ENCODE data around the gene P2RY1. TPM values are rescaled to one million over a fixed set of nuclear protein-coding genes. Genes with fewer than 3 reads are reported as not detected.

The P2RY1 gene, protein sequence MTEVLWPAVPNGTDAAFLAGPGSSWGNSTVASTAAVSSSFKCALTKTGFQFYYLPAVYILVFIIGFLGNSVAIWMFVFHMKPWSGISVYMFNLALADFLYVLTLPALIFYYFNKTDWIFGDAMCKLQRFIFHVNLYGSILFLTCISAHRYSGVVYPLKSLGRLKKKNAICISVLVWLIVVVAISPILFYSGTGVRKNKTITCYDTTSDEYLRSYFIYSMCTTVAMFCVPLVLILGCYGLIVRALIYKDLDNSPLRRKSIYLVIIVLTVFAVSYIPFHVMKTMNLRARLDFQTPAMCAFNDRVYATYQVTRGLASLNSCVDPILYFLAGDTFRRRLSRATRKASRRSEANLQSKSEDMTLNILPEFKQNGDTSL
- total RNA-seq = 10.1 TPM
- long read RNA-seq, full-length matches to known transcripts = 12 of 12 reads
- long read RNA-seq, partial matches to known transcripts = 0 of 12 reads
- long read RNA-seq, other reads (novel, unspliced or antisense) = 0 of 12 reads

- DNase-seq (ENCODE audit: missing footprints) (peak; percentile 85), ATAC-seq (peak; percentile 92)
- intact Hi-C loops (cut with DNase I) = loop anchor here (5.0 kb wide), 2 partner anchors 72 to 102 kb away; no protein-coding TSS in a partner anchor
Observed at GRCh38 chr3:152834776-152835600, at the start of gene P2RY1. Gene P2RY1 (plus strand): TSS chr3:152835131. CDS start chr3:152835783, 652 bp downstream.

DNA sequence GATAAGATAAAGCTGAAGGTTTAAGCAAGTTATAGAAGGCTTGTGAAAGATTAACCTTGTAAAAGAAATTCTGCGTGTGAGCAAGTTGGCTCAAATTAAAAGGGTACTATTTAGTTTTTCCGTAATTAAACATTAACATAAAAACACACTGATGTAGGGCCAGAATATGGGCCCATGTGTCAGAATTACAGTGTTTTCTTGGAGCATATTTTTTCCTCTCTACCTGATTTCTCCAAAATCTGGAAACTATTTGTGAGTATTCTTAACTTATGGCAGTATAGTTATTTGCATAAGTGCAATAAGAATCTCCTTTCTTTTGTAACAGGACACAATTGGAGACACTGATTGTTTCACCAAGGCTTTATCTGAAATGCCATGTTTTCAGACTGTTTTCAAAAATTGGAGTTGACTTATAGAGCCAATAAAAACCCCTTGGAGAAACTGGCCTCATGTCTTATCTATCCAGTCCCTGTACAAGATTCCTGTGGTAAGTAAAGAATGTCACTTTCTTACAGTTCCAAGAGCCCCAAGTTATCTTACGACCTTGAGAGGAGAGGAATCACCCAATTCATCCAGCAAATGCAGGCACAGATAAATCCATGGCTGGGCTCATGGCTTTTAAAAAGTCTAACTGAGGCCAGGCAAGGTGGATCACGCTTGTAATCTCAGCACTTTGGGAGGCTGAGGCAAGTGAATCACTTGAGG is 47.8 kb upstream of the P2RY1 start:
- intact Hi-C loops (cut with DNase I) = no loop called here
- no peak for DNase-seq (ENCODE audit: missing footprints)
- ATAC-seq = no peak

DNA sequence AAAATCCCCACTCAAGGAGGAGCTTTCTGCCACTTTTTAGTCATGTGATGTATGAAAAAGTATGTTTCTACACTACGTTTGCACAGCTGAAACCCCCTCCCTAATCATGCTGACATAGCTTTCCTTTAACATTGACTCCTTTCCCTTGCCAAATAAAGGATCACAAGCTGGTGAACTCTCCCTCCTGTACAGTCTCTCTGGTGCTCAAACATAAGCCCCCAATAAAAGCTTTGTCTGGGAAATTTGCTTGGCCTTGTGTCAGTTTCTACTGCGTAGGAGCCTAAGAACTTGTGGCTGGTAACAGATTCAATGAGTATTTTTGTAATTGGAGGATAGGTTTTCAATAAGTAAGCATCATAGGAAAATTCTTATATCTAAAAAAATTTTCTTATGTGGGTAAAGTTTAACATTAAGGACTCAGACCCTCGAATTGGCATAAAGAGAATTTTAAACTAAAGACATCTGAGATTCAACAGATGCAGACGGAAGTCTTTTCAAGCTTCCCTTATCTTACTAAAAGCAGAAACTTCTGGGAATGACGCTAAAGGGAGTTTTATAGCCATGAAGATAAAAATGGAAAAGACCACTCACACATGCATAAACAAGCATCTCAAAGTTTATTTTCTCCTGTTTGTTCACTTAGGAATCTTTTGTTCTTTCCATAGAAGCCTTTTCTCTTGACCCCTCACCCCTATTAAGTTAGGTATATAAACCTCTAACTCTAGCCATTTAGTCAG is 44.1 kb upstream of the P2RY1 start:
- DNase-seq (ENCODE audit: missing footprints) (no peak), ATAC-seq (no peak)
- intact Hi-C loops (cut with DNase I) = no loop called here

DNA sequence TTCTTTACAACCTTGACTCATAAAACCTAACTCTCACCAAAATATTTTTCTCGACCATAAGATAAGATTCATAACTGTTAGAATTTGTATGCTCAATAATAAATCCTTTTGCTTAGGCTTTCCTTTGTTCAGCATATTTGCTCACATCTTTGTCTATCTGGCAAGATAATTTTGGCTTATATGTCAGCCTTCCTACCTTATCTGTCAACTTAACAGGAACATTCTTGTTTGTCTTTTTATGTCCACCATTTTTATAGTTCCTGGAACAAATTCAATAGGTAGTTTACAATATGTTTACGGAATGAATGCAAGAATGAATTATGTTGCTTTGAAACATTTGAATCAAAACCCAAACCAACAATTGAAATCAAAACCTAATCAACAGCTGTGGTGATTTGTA is 41.0 kb upstream of the P2RY1 start:
- intact Hi-C loops (cut with DNase I) = no loop called here
- no peak for DNase-seq (ENCODE audit: missing footprints)
- no peak for ATAC-seq

DNA sequence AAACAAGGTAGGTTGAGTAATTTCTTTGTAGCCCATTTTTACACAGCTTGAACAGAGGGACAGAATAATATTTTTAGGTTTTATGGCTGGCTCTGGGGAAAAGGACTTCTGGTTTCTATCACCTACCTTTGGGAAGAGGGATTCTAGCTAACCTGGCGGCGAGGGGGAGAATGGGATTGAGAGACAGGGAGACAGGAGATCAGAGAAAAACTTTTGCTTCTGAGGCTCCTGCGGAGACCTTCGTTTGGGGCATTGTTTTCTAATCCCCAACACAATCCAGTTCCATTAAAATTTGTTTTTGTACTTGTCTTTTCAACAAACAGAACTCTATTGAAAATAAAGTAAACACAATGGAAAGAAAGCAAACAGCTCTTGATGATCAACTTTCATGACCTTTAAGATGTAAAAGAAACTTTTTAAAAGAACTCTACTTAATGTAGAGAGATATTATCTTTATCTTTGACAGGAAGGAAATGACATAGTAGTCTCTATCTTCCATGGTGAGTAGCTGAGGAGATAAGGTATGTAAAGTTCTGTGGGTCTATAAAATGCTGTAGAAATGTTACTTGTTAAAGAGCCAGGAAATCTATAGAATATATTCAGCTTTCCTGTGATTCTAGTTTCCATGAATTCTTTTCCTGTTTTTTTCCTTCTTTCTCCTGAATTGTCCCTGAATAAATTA is 37.0 kb upstream of the P2RY1 start:
- DNase-seq (ENCODE audit: missing footprints) (no peak), ATAC-seq (no peak)
- intact Hi-C loops (cut with DNase I) = no loop called here

- ATAC-seq (no peak), DNase-seq (ENCODE audit: missing footprints) (no peak)
- intact Hi-C loops (cut with DNase I) = no loop called here
Observed at GRCh38 chr3:152811974-152812760, 22.8 kb upstream of the P2RY1 start.

DNA sequence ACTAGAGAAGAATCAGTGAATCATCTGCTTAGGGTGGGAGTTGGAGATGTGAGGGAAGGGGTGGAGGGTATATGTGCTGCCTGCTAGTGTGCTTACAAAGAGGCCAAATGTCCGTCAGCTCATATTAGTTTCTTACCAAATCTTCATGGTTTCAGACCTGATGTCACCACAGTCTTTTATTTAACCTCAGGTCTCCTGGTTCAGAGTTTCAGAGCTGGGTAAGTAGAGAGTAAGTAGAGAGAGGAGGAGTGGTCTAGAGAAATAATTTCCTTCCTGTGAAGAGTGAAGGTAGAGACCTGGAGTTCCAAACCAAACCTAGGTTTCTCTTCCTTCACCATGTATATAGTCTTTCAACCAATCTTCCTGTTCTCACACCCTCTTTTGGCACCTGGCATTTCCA is 17.5 kb upstream of the P2RY1 start:
- intact Hi-C loops (cut with DNase I) = no loop called here
- no peak for ATAC-seq
- DNase-seq (ENCODE audit: missing footprints) = no peak

DNA sequence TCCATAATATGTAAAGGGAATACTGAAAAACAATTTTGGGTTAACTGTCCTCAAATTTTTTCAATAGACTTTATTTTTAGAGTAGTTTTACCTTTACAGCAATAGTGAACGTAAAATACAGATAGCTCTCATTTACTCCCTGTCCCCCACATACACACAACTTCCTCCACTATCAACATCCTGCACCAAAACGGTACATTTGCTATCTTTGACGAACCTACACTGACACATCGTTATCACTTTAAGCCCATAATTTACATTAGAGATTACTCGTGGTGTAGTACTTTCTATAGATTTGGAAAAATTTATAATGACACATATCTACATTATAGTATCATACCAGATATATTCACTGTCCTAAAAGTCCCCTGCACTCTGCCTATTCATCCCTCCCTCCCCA is 16.9 kb upstream of the P2RY1 start:
- ATAC-seq (no peak), DNase-seq (ENCODE audit: missing footprints) (no peak)
- intact Hi-C loops (cut with DNase I) = no loop called here

GRCh38 chr3:152823173-152823572 is 11.8 kb upstream of the P2RY1 start:
- no peak for ATAC-seq
- intact Hi-C loops (cut with DNase I) = no loop called here
- no peak for DNase-seq (ENCODE audit: missing footprints)

GRCh38 chr3:152823781-152824180 is 11.2 kb upstream of the P2RY1 start:
- ATAC-seq (no peak), DNase-seq (ENCODE audit: missing footprints) (no peak)
- intact Hi-C loops (cut with DNase I) = no loop called here

DNA sequence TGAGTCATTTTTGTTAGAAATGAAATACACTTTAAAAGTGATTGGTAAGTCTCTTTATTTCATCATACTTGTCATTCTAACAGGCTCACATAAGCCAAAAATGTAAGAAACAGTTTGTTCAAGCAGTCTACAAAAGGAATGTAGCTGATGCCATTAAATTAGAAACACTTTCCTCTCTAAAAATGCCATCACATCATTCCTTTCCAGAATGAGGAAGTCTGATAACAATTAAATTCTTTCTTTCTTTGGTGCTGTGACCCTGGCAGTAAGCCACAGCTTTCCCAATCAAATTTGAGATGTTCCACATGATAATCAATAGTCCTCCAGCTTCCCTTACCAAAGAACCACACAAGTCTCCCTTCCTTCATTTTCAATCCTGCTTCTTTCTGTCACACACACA is 9.4 kb upstream of the P2RY1 start:
- no peak for DNase-seq (ENCODE audit: missing footprints)
- intact Hi-C loops (cut with DNase I) = no loop called here
- no peak for ATAC-seq

- ATAC-seq = no peak
- no peak for DNase-seq (ENCODE audit: missing footprints)
- intact Hi-C loops (cut with DNase I) = no loop called here
Observed at GRCh38 chr3:152826476-152826875, 8.5 kb upstream of the P2RY1 start.

DNA sequence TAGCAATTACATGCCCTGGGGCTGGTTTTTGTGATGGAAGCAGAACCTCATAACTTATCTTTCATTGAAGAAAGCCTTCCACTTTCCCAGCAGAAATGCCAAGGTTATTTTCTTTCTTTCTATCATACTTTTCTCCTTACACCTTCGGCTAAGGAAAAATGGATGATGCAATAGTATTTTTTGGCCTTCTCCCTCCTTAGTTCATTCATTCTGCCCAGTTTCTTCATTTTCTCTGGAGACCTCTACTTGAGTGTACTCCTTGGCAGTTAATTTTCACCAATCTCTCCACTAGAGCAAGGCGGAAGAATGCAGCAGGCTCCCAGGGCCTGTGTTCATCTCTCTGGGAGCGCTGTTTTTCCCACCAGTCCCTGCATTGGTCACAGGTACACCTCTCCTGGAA is 7.6 kb upstream of the P2RY1 start:
- ATAC-seq (no peak), DNase-seq (ENCODE audit: missing footprints) (no peak)
- intact Hi-C loops (cut with DNase I) = no loop called here

DNA sequence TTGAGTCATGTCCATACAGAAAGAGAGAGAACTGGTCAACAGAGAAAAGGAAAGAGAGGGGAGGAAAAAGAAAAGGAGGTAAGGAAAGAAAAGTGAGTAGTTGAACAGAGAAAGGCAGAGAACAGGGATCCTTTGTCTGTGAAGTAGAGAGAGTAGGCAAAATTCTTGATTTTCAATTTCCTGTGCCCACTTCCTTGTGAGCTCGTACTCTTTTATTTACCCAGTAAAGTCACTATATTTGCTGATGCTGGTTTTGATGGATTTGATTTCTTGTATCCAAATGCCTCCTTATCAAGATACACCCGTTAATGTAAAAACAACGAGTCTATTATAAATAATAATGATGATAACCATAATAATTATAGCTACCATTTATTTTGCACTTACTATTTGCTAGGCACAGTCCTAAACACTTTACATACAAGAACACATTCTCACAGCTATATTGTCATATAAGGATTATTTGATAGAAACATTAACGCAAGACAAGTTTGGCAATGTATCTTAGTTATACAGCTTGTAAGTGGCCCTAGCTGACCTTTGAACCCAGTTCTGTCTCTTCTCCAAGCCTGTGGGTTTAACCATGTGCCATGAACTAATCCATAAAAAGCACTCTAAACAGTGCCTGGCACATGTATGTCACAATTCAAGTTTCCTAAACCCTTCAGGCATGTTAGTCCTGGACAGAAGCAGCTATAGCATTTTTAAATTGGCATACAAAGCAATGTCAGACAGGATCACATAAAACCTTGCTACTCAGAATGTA is 6.7 kb upstream of the P2RY1 start:
- DNase-seq (ENCODE audit: missing footprints) = no peak
- intact Hi-C loops (cut with DNase I) = no loop called here
- ATAC-seq = no peak

DNA sequence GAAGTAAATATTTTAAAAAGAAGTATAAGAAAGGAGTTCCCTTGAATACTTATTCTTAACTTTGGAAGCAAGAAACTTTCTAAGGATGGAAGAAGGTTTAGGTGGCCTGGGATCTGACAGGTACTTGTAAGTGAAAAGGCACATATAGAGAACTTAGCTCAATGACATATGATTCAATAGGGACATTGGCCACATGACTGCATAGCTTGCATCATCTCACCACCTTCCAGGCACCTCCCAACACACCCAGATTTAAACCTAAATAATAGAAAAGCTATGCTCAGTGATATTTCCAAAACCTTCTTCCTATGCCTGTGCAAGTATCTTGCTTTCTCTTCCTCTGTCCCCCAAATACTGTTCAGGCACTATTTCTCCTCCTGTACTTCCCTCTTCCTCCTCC is 4.7 kb upstream of the P2RY1 start:
- DNase-seq (ENCODE audit: missing footprints) (no peak), ATAC-seq (no peak)
- intact Hi-C loops (cut with DNase I) = no loop called here

- intact Hi-C loops (cut with DNase I) = no loop called here
- ATAC-seq (no peak), DNase-seq (ENCODE audit: missing footprints) (no peak)
Observed at GRCh38 chr3:152832046-152832445, 2.9 kb upstream of the P2RY1 start.

DNA sequence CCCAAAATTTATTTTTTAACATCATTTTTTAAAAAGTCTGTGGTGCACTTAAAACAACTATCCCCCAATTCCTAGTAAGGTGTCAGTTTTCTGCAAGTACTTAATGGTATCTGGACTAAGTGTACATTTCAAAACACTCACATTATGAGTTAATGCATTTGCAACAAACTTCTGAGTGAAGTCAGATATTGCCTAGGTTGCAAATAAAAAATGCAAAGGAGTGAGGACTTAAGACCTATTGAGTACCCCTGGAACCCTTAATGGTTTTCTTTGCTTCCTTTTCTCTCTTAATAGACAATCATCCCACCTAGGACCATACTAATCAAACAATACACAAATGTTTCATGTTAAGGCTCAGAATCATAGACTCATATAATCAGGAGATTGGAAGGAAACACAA is 1.8 kb upstream of the P2RY1 start:
- ATAC-seq (no peak), DNase-seq (ENCODE audit: missing footprints) (no peak)
- intact Hi-C loops (cut with DNase I) = no loop called here

Data from Right ventricle myocardium inferior (tissue), 1 donor.